Psoas muscle (tissue), 8 donors: ENCODE measurements around the gene LRRC8D. TPM values are rescaled to one million over a fixed set of nuclear protein-coding genes. Genes with fewer than 3 reads are reported as not detected.
A peak's percentile ranks its signal among the peaks of the same experiment; 100 is the strongest.

Source experiments
- ATAC-seq, 4 donors: fragments of 200-7000 bp; cut with Tn5 transposase; one replicate each; pipeline ENCODE4 v1.9.1; 2020; ENCODE audit warnings: moderate library complexity in 3 of 4, mild to moderate bottlenecking in 2 of 4
- DNase-seq, 2 donors: peaks; one replicate each; pipeline ENCODE4 v3.0.0-alpha.2; 2020
- H3K27ac ChIP-seq: fragments of 200-600 bp; one replicate; pipeline ENCODE4 v1.8.0; 2022
- H3K27me3 ChIP-seq, 3 donors: fragments of 200-600 bp in 1 of 3; one replicate each; pipeline versions ENCODE4 v1.6.1 to v1.8.0; 2013 to 2022; ENCODE audit warnings: low read length in 2 of 3, mild to moderate bottlenecking in 2 of 3, moderate library complexity in 1 of 3; ENCODE audit not compliant: insufficient read depth in 3 of 3
- H3K36me3 ChIP-seq, 2 donors: fragments of 200-600 bp in 1 of 2; one replicate each; pipeline versions ENCODE4 v1.6.1 to v1.8.0; 2013 to 2022; ENCODE audit warnings: low read depth in 1 of 2, mild to moderate bottlenecking in 1 of 2, moderate library complexity in 1 of 2; ENCODE audit not compliant: insufficient read depth in 1 of 2
- H3K4me1 ChIP-seq: fragments of 200-600 bp; one replicate; pipeline ENCODE4 v1.8.0; 2022
- H3K4me3 ChIP-seq: fragments of 200-600 bp; one replicate; pipeline ENCODE4 v1.8.0; 2022; ENCODE audit warnings: mild to moderate bottlenecking
- H3K9me3 ChIP-seq: fragments of 200-600 bp; one replicate; pipeline ENCODE4 v1.8.0; 2022
- WGBS, 3 donors: extraction: QIAGEN DNeasy Blood & Tissue Kit; methylation state at CpG; one replicate each; pipeline versions ENCODE4 v1.1.6 to v1.1.7; 2013; 5-methylcytosine and 5-hydroxymethylcytosine counted together
- intact Hi-C, 2 donors: fragments of 100-400 bp; cut with DNase I; formaldehyde crosslinking; loops; one replicate each; pipeline versions ENCODE4 v1.11.0 to v1.14.2; 2022
- polyA plus RNA-seq, 3 donors: library from polyadenylated mRNA; stranded (reverse); fragments of 200-250 nt; gene quantifications; one replicate each; pipeline ENCODE4 v1.2.3, GENCODE V29; 2013
- total RNA-seq, 4 donors: library from RNA; stranded (reverse); fragmentation: NEBNext Ultra II Directional in 2 of 4; extraction: Animal tissue kit (Norgen Biotek cat#: 25700) in 2 of 4; gene quantifications; one replicate each; pipeline versions ENCODE4 v1.2.1 to v1.2.4, GENCODE V29; 2021 to 2023
- TF ChIP-seq, protein P1 (sequence below): fragments of 200-600 bp; IDR thresholded peaks from one replicate; pipeline ENCODE4 v1.8.0; 2022; ENCODE audit warnings: antibody characterized with exemption
- donor health status: healthy with polysubstance abuse.
- donor health status: DM: no; HTN: no; CAD: no; lungs with moderate emphysema.
- donor health status: Bipolar disorder and iron deficiency.
- donor health status: healthy.
- donor health status: DM: yes; HTN: yes; CAD: no.
- donor health status: DM: no; HTN: no; CAD: no.
- donor health status: DM: no; HTN: no; CAD: no.
- donor health status: DM: yes; HTN: yes; CAD: no.

LRRC8D gene
- total and polyA plus RNA-seq, 7 donors = 3.5 to 7.1 (median 5.6) TPM

DNA sequence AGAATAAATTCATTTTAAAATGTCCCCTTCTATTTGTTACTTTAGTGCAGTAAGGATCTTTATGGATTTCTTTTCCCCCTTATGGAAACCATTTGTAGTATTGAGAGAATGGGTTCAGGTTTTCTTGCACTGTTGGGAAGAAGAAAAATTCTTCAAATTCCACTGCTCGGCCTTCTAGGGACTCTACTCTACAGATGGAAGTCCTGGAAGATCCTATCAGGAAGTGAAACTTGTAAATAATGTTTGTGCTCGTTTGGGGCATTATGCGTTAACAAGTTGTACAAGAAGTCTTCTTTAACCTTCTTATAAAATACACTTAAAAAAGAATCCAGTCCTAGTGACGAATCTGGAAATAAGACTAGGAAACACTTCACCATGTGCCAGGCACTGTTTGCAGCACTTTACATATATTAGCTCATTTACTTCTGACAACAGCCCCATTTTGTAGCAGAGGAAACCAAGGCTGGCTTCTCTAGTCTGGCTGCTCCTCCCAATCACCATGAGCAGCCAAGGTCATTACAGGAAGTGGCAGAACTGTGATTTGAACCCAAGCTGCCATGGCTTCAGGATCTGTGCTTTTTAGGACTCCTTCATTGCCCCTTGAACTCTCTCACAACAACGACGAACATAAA lies 11.8 kb downstream of the LRRC8D start:
- no peak overlapping the region for H3K4me3 ChIP-seq
- H3K4me1 ChIP-seq = peaks cover 16% of the 10 kb centered on the region
- DNase-seq = no peak
- no peaks in the 10 kb centered on the region for H3K36me3 ChIP-seq
- 66 to 74% (median 71%) methylated on average over 6 of the region's 6 CpGs for WGBS, 3 donors
- ATAC-seq = no peak
- no peak overlapping the region for H3K27ac ChIP-seq
- H3K27me3 ChIP-seq = no peaks in the 10 kb centered on the region
- H3K9me3 ChIP-seq = no peaks in the 10 kb centered on the region
- TF ChIP-seq, protein P1, sequence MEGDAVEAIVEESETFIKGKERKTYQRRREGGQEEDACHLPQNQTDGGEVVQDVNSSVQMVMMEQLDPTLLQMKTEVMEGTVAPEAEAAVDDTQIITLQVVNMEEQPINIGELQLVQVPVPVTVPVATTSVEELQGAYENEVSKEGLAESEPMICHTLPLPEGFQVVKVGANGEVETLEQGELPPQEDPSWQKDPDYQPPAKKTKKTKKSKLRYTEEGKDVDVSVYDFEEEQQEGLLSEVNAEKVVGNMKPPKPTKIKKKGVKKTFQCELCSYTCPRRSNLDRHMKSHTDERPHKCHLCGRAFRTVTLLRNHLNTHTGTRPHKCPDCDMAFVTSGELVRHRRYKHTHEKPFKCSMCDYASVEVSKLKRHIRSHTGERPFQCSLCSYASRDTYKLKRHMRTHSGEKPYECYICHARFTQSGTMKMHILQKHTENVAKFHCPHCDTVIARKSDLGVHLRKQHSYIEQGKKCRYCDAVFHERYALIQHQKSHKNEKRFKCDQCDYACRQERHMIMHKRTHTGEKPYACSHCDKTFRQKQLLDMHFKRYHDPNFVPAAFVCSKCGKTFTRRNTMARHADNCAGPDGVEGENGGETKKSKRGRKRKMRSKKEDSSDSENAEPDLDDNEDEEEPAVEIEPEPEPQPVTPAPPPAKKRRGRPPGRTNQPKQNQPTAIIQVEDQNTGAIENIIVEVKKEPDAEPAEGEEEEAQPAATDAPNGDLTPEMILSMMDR = no peak
- intact Hi-C loops = no loop called here

DNA sequence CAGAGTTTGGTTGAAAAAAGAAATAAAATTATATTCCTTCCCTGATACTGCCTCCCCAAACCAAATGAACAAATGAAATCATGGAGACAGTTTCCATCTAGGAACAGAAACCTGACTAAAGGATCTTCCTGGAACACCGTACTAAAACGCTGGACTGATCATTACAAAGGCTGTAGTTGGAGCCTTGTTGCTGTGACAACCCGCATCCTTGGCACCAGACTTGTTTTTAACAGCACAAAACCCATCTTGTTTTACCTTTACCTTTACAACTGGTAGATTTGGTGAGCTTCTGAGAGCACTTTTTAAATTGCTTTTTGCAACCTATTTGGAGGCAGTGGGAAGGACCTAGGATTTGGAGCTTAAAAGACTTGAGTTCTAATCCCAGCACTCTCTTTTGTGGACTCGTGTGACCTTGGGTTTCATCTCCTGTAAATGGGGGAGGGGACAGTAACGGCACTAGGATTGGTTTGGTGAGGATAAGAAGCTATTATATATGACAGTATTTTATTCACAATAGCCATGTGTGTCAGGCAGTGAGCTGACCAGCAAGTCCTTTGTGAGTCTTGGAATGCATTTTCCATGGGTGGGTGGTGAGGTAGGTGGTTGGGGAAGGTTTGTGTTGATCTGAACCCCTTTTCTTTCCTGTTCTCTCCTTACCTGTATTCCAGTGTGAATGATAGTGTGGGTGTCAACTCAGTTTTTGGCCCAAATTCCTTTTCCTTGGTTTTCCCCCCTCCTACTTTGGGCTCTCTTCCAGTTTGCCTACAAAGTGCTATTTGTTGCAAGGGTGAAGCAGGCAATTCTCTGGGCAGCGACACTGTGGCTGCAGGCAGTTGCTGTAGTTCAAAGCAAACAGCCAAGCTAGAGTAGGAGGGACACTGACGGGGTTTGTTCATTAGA lies 12.6 kb downstream of the LRRC8D start:
- ATAC-seq = no peak
- H3K27ac ChIP-seq = no peak overlapping the region
- 69 to 78% (median 75%) methylated on average over 7 of the region's 7 CpGs for WGBS, 3 donors

DNA sequence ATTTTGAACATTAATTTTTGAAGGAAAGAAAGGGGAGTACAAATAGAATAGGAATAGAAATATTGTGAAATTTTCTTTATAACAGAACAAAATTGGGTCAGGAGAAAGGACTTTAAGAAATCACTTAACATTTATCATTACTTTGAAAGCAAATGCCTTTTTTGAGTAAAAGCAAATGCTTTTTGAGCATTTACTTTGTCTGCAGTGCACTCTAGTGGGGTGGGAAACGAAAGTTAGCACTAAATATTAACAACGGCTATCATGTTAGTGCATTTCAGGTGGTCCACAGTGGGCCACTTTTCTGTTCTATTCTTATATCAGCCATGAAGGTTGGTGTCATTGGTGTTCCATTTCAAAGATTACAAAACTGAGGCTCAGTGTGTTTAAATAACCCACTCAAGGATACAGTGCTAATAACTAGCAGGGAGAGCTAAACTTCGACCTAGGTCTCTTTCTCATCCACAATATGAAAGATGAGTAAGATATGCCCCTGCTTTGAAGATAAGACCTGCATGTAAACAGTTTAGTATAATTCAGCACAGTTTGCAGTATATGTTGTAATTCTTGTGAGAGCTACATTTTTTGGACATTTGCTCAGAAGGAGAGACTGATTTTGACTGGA lies 13.4 kb downstream of the LRRC8D start:
- Histone ChIP-seq H3K4me3 (no peak overlapping the region), H3K9me3 (no peaks in the 10 kb centered on the region), H3K4me1 (peaks cover 16% of the 10 kb centered on the region), H3K36me3 (no peaks in the 10 kb centered on the region), H3K27ac (no peak overlapping the region), H3K27me3 (no peaks in the 10 kb centered on the region)
- TF ChIP-seq, protein P1 = no peak
- ATAC-seq (no peak), DNase-seq (no peak)
- intact Hi-C loops = no loop called here
- 82 to 92% (median 89%) methylated on average over 3 of the region's 3 CpGs for WGBS, 3 donors

More for the DNA sequence above, 12.6 kb downstream of the LRRC8D start:
- Histone ChIP-seq H3K36me3 (no peaks in the 10 kb centered on the region), H3K4me3 (no peak overlapping the region), H3K27me3 (no peaks in the 10 kb centered on the region), H3K4me1 (peaks cover 16% of the 10 kb centered on the region), H3K9me3 (no peaks in the 10 kb centered on the region)
- no peak for DNase-seq
- TF ChIP-seq, protein P1 = no peak
- intact Hi-C loops = no loop called here

DNA sequence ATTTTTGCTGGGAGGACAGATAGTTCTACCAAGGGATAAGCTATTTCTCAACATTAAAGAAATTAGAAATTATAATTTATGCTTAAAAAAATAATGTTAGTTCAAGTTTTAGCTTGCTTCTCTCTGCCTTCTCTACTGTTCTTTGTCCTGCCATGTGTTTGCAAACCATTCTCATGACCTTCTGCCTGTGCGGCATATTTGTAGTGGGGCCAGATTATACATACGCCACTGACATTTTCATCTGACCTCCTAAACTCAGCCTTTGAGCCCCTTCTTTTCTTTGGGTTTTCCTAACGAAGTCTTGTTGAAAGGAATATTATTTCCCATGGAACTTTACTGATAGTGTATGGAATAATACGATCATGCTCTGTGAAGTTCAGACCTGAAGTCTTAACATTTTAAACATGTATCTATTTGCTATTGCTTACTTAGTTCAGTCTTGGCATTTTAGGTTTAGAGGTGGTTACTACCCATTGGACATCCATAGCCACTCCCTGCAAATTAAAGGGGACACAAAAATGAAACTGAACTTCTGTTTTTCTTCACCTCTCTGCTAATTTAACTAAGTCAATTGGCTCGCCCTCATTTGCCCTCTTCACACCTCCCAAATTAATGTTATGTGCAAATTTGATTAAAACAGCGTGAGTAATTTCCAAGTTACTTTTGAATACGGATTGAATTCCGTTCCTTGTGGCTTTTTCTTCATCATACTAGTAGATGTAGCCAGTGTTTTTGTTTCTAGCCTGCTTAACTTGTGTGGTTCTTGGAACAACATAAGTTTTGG lies 15.6 kb downstream of the LRRC8D start:
- no peaks in the 10 kb centered on the region for H3K36me3 ChIP-seq
- intact Hi-C loops = no loop called here
- no peak overlapping the region for H3K27ac ChIP-seq
- H3K4me1 ChIP-seq = peaks cover 16% of the 10 kb centered on the region
- WGBS, 3 donors = 68 to 80% (median 70%) methylated on average over 8 of the region's 8 CpGs
- TF ChIP-seq, protein P1 = no peak
- no peak overlapping the region for H3K4me3 ChIP-seq
- H3K27me3 ChIP-seq = no peaks in the 10 kb centered on the region
- no peak for DNase-seq
- H3K9me3 ChIP-seq = no peaks in the 10 kb centered on the region
- ATAC-seq = peak in 1 of 4 donors; percentile 52
